LNCaP clone FGC (cell line): Measurements from ENCODE around the gene PTP4A2.

Source experiments
- DNase-seq: peaks from one replicate; pipeline ENCODE4 v3.0.0-alpha.2; 2011; ENCODE audit warnings: low read depth
- H3K4me3 ChIP-seq: 2 replicates; pipeline ENCODE4 v1.5.1; 2011; ENCODE audit warnings: mild to moderate bottlenecking, low read depth, low read length, control low read depth
- CTCF ChIP-seq: IDR thresholded peaks from 2 replicates; pipeline ENCODE4 v1.5.1; 2012; ENCODE audit warnings: mild to moderate bottlenecking; ENCODE audit not compliant: control insufficient read depth, insufficient read depth; ENCODE audit errors: extremely low read depth

PTP4A2 gene

GRCh38 chr1:31885851-31886250 lies 52.3 kb downstream of the PTP4A2 start:
- DNase-seq, result no peak
- no peak overlapping the region for H3K4me3 ChIP-seq
- TF ChIP-seq CTCF, result no peak

GRCh38 chr1:31883357-31883942 lies 54.7 kb downstream of the PTP4A2 start:
- TF ChIP-seq CTCF, result no peak
- no peak for DNase-seq
- H3K4me3 ChIP-seq, result no peak overlapping the region

DNA sequence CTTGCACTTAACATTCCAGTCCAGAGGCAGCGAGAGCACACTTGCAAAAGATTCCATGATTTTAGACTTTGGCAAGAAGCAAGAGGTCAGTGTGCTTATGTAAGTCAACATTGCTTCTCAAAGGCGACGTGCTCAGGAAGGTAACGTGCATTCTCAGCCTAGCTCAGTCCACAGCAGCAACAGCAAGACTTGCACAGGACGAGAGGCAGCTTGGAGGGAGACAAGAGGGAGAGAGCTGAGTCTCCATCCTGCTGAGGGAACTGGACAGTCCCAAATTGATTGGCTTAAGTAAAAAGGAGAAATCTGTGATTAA lies 56.5 kb downstream of the PTP4A2 start:
- no peak for DNase-seq
- no peak for TF ChIP-seq CTCF
- no peak overlapping the region for H3K4me3 ChIP-seq

DNA sequence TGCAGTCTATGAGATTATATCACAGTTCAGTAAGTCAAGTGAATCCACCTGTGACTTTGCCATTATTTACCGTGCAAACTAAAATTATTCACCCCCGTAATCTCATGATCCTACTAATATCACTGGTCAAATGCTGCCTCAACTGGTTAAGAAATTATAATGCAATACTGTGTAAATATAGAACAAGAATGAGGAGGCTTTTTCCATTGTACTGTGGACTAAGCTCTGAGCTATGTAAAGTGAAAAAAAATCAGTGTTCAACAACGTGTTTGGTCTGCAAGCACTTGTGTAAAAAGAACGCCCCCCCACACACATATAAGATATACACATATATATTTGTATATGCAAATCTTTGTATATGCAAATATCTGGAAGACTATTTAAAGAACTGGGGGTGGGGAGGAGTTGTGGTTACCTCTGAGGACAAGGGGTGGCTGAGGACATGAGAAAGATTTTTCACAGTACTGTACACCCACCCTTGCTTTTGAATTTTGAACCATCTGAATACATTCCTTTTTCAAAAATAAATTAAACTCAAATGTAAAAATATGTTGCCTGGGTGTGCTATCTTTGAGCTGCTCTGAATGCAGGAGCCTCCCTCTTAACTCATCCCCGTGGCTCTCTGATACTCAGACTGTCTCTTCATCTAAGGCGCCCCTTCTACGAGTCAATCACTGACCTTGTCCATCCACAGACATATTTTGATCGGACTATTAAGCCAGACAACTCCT lies 57.0 kb downstream of the PTP4A2 start:
- no peak for TF ChIP-seq CTCF
- no peak for DNase-seq
- H3K4me3 ChIP-seq, result no peak overlapping the region

- no peak overlapping the region for H3K4me3 ChIP-seq
- DNase-seq, result no peak
Measured at GRCh38 chr1:31879981-31880608, 58.1 kb downstream of the PTP4A2 start.

GRCh38 chr1:31878058-31878457 lies 60.1 kb downstream of the PTP4A2 start:
- no peak overlapping the region for H3K4me3 ChIP-seq
- DNase-seq, result no peak
- no peak for TF ChIP-seq CTCF

More at GRCh38 chr1:31879981-31880608, 58.1 kb downstream of the PTP4A2 start:
- TF ChIP-seq CTCF, result no peak
